GM21825 (cell line): ENCODE measurements around the gene CHAT.

Source experiments
- ATAC-seq: cut with Tn5 transposase; IDR thresholded peaks from one replicate; pipeline ENCODE4 v1.9.1; 2021; ENCODE audit warnings: mild to moderate bottlenecking, moderate library complexity; ENCODE audit not compliant: unreplicated experiment

The CHAT gene

GRCh38 chr10:49596836-49597235, 17.0 kb upstream of the CHAT start:
- no peak for ATAC-seq

GRCh38 chr10:49597426-49598163, 16.2 kb upstream of the CHAT start:
- ATAC-seq: no peak

GRCh38 chr10:49598164-49598856, 15.5 kb upstream of the CHAT start:
- no peak for ATAC-seq

- no peak for ATAC-seq
These were observed 14.9 kb upstream of the CHAT start for GRCh38 chr10:49598986-49599385.

- no peak for ATAC-seq
These were observed 14.3 kb upstream of the CHAT start for GRCh38 chr10:49599546-49599945.

GRCh38 chr10:49600046-49600445, 13.8 kb upstream of the CHAT start:
- ATAC-seq: no peak

- ATAC-seq: no peak
These were observed 12.9 kb upstream of the CHAT start for GRCh38 chr10:49600781-49601400.

GRCh38 chr10:49601857-49602256, 12.0 kb upstream of the CHAT start:
- ATAC-seq: no peak

GRCh38 chr10:49602380-49603023, 11.3 kb upstream of the CHAT start:
- ATAC-seq: no peak

- ATAC-seq: no peak
These were observed 8.5 kb upstream of the CHAT start for GRCh38 chr10:49605216-49605938.

- ATAC-seq: no peak
These were observed 7.8 kb upstream of the CHAT start for GRCh38 chr10:49605939-49606509.

- ATAC-seq: peak; percentile 75
These were observed 6.8 kb upstream of the CHAT start for GRCh38 chr10:49606981-49607535.

GRCh38 chr10:49608166-49609005, 5.5 kb upstream of the CHAT start:
- ATAC-seq: no peak

GRCh38 chr10:49609006-49609282, 4.9 kb upstream of the CHAT start:
- ATAC-seq: no peak

GRCh38 chr10:49609283-49610113, 4.3 kb upstream of the CHAT start:
- no peak for ATAC-seq

GRCh38 chr10:49610114-49610457, 3.8 kb upstream of the CHAT start, which contains the start of gene SLC18A3:
Gene SLC18A3, plus strand, starts transcription at chr10:49610310. Its CDS starts 431 bp downstream, at chr10:49610741.
- no peak for ATAC-seq

GRCh38 chr10:49610458-49611165, 3.2 kb upstream of the CHAT start:
- ATAC-seq: no peak

GRCh38 chr10:49611166-49611815, 2.5 kb upstream of the CHAT start:
- ATAC-seq: no peak
